NCI-H1436 treated with DMSO at 0.1 percent for 48 hours (cell line): ENCODE measurements around the gene TBC1D10A.

Experiments used
- DNase-seq: peaks from one replicate; lab custom pipeline; 2025; lab: John Stamatoyannopoulos, UW

Gene TBC1D10A

GRCh38 chr22:30245985-30246813, 80.5 kb downstream of the TBC1D10A start, which contains the start of gene LIF:
Gene LIF (minus strand): TSS chr22:30246759. CDS start chr22:30246695, 64 bp downstream.
- no peak for DNase-seq

GRCh38 chr22:30245181-30245984, 81.4 kb downstream of the TBC1D10A start:
- no peak for DNase-seq

GRCh38 chr22:30244641-30245040, 82.1 kb downstream of the TBC1D10A start:
- no peak for DNase-seq

- no peak for DNase-seq
Measured at GRCh38 chr22:30244066-30244465, 82.7 kb downstream of the TBC1D10A start.

GRCh38 chr22:30243661-30244060, 83.1 kb downstream of the TBC1D10A start:
- no peak for DNase-seq
